H1 (cell line): ENCODE results near the gene INTS1. TPM values are rescaled to one million over a fixed set of nuclear protein-coding genes. Genes with fewer than 3 reads are reported as not detected.

Source experiments
- BACH1 ChIP-seq: IDR thresholded peaks from 2 replicates; pipeline ENCODE4 v1.6.1; 2012; ENCODE audit warnings: low read length, improper control_type of control experiment
- MAFK ChIP-seq: IDR thresholded peaks from 2 replicates; pipeline ENCODE4 v1.6.1; 2012; ENCODE audit warnings: low read depth, mild to moderate bottlenecking, improper control_type of control experiment, low read length
- NRF1 ChIP-seq: IDR thresholded peaks from 2 replicates; pipeline ENCODE4 v1.6.1; 2011; ENCODE audit warnings: mild to moderate bottlenecking, low read depth, low read length, improper control_type of control experiment
- SIRT6 ChIP-seq: IDR thresholded peaks from one replicate; pipeline ENCODE4 v1.7.1; 2012; ENCODE audit warnings: low read length, inconsistent platforms
- polyA plus RNA-seq, 7 experiments: library from polyadenylated mRNA; depleted of rRNA in 3 of 7; stranded (reverse) in 5 of 7; unstranded in 2 of 7; fragments of >200 nt in 5 of 7; fragments of 200-250 nt in 2 of 7; gene quantifications; 1 replicate in 5 of 7; 2 replicates in 1 of 7; 4 replicates in 1 of 7; pipeline versions ENCODE4 v1.2.1 to v1.2.3, GENCODE V29; 2011 to 2013; ENCODE audit warnings: missing spikeins in 2 of 7, mixed read lengths in 2 of 7
- total RNA-seq: library from RNA; stranded (reverse); fragmentation: NEBNext Ultra II Directional; extraction: Animal tissue kit (Norgen Biotek cat#: 25700); gene quantifications from 2 replicates; pipeline ENCODE4 v1.2.1, GENCODE V29; 2021
- TF ChIP-seq, protein P1 (sequence below), 3 experiments: IDR thresholded peaks; 1 replicate in 2 of 3; 2 replicates in 1 of 3; pipeline versions ENCODE4 v1.5.1 to v1.6.1; 2011; ENCODE audit warnings: low read length in 3 of 3, mild to moderate bottlenecking in 3 of 3, inconsistent platforms in 2 of 3, low read depth in 1 of 3, moderate library complexity in 1 of 3; ENCODE audit not compliant: insufficient read depth in 1 of 3; ENCODE audit errors: control extremely low read depth in 1 of 3

Gene INTS1
- total and polyA plus RNA-seq, 2 of the 8 experiments (the other 6 are each of a cell fraction or from before 2014, with no cell fraction given): 76.9 to 104 TPM

DNA sequence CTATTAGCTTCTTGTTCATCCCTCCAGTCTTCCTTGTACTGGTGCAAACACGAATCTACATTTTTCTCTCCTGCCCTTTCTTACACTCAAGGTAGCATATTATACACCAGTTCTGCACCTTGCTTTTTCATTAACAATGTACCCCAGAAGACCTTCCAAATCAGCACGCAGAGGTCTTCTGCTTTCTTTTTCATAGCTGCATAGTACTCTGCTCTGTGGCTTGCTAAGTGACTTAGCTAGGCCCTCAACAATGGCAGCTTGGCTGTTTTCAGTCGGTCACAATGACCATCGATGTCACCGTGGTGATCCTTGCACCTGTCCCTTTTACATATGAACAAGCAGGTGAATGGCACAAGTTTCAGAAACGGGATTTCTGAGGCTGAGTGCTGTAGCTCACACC, 21.2 kb upstream of the INTS1 start (continued):
- no peak for TF ChIP-seq SIRT6
- TF ChIP-seq, protein P1, sequence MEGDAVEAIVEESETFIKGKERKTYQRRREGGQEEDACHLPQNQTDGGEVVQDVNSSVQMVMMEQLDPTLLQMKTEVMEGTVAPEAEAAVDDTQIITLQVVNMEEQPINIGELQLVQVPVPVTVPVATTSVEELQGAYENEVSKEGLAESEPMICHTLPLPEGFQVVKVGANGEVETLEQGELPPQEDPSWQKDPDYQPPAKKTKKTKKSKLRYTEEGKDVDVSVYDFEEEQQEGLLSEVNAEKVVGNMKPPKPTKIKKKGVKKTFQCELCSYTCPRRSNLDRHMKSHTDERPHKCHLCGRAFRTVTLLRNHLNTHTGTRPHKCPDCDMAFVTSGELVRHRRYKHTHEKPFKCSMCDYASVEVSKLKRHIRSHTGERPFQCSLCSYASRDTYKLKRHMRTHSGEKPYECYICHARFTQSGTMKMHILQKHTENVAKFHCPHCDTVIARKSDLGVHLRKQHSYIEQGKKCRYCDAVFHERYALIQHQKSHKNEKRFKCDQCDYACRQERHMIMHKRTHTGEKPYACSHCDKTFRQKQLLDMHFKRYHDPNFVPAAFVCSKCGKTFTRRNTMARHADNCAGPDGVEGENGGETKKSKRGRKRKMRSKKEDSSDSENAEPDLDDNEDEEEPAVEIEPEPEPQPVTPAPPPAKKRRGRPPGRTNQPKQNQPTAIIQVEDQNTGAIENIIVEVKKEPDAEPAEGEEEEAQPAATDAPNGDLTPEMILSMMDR (IDR thresholded peaks at IDR 0.05; ENCODE audit: control extremely low read depth in 1 of 3, insufficient read depth in 1 of 3, low read depth in 1 of 3, low read length in 3 of 3): no peak
- no peak for TF ChIP-seq BACH1
- TF ChIP-seq MAFK: no peak
- TF ChIP-seq NRF1: no peak
- TF ChIP-seq, all 59 proteins: peak for 0
